Activated gamma-delta T cell (primary cell): ENCODE data around the gene RELA.

Experiments
- DNase-seq: peaks from one replicate; lab custom pipeline; 2025; lab: John Stamatoyannopoulos, UW

Gene RELA

DNA sequence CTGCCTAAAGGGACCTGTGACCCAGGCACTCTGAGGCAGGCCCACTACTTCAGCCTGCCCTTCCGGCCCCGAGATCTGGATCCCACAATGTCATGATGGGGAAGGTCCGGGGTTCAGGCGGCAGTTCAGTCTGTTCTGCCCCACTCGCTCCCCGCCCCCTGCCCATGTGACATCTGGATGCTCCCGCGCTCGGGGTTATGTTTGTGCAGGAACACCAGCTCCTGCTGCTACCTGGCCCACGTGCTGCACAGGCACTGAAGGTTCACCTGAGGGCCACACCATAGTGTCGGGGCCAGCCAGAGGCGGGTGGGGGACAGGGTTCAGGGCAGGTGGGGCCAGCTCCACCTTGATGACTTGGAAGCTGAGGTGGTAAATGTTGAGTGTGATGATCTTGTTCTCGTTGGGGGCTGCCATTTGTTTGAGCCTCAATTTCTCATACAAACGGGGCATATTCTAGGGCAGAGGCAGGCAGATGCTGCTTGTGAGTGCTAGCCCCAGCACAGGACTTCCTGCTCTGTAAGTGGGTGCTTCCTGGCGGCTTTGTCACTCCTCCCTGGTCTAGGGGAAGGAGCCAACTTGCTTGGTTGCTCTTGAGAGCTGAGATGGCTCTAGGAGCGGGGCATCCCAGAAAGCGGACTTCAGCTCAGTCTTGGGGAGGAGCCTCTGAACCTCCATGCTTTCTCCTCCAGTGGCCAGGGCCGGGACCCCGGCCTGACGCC lies 29.2 kb downstream of the RELA start:
- no peak for DNase-seq

DNA sequence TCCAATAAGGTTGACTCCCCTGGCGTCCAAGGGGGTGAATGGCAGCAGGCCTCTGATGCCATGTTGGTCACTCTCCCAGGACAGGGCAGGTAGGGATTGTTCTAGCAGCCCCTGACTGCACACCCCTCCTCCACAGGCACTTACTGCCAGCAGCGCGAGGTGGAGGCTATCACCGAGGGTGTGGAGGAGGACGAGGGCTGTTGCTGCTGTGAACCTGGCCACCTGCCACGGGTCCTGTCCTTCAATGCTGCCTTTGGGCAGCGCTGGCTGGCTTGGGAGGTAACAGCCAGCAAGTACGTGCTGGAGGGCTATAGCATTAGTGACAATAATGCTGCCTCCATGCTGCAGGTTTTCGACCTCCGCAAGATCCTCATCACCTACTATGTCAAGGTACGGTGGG lies 32.5 kb downstream of the RELA start:
- DNase-seq: no peak

DNA sequence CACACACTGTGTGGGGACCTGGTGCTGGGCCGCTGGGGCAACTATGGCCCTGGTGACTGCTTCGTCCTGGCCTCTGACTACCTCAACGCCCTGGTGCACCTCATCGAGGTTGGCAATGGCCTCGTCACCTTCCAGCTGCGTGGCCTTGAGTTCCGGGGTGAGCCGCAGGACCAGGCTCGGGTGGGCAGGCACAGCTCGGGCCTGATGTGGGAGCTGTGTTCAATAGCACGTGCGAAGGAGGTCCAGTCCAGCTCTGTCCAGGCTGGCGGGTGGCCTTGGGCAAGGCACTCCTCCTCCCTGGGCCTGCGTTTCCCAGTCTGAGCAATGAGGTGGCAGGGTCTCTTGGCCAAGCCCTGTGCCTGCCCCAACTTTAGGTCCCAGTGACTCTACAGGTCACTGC lies 33.1 kb downstream of the RELA start:
- no peak for DNase-seq

DNA sequence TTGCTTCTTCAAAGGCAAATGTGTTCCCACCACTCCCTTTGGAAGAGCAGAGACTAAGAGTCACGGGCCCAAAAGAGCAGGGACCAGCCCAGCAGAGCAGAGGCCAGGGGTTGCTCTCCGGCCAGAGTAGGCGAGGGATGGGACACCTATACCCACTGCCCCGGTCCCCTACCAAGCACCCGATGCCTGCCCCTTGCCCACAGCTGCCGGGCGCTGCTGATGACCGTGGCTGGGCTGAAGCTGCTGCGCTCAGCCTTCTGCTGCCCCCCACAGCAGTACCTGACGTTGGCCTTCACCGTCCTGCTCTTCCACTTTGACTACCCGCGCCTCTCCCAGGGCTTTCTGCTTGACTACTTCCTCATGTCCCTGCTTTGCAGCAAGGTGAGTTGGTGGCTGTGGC lies 35.5 kb downstream of the RELA start:
- DNase-seq: no peak

DNA sequence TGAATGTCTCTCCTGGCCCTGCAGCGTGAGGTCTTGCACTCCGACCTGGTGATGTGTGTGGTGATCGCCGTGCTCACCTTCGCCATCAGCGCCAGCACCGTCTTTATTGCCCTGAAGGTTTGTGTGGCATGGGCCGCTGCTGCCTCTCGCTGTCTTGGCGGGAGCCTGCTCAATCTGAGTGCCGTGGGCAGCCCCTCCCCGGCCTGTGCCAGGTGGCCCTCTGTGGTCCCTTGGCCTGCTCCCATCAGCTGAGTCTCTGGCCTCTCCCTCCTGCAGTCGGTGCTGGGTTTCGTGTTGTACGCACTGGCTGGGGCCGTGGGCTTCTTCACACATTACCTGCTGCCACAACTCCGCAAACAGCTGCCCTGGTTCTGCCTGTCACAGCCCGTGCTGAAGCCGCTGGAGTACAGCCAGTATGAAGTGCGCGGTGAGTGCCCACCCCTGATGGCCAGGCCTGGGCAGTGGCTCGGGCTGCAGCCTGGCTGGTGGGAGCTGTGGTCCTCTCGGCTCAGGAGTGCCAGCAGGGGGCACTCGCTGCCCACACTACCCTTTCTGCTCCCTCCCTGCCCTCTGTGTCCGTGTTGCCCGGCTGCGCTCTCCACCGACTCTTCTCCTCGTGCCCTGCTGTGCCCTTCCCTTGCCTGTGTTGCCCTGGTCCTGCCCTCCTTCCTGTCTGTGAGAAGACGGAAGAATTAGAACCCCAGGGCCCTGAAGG lies 36.9 kb downstream of the RELA start:
- peak; percentile 36 for DNase-seq

DNA sequence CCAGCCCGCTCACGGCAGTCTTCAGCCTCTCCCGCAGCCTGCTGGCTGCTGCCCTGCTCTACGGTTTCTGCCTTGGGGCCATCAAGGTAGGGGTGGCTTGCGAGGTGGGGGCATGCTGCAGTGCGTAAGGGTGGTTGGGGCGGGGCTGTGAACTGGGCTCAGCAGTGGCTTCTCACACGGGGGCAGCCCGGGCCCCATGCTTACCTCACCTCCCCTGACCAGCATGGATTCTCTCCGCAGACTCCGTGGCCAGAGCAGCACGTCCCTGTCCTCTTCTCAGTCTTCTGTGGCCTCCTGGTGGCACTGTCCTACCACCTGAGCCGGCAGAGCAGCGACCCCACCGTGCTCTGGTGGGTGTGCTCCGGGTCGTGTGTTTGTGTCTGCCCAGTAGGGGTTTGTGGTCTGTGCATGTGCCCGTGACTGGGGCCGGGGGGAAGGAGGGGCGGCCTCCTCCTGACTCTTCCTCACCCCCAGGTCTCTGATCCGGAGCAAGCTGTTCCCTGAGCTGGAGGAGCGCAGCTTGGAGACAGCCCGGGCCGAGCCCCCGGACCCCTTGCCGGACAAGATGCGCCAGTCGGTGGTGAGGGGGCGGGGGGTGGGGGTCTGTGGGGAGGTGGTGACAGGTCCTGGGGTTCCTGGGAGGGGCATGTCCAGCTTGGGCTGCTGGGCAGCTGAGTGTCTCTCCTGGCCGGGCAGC lies 37.6 kb downstream of the RELA start:
- no peak for DNase-seq

DNA sequence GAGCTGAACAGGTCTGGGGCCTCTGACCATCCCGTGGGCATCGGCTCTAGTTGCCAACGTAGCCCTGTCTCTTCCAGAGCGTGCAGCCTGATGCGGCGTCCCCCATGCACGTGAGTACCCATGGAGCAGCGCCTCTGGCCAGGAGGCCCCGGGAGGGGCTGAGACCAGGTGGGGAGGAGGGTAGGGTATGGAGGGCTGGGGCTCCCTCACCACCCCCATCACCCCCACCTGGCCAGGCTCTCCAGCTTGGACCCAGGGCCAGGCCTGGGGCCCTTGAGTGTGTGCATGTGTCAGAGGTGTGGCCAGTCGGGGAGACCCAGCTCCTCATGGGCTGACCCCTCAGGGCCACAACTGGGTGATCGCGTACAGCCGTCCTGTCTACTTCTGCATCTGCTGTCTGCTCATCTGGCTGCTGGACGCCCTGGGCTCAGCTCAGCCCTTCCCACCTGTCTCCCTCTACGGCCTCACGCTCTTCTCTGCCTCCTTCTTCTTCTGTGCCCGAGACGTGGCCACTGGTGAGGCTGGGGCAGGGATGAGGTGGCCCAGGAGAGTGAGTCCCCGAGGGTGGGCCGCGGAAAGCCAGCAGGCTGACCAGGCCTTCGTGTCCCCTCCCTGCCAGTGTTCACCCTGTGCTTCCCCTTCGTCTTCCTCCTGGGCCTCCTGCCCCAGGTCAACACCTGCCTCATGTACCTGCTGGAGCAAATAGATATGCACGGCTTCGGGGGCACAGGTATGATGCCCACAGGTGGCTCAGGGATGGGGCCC lies 38.7 kb downstream of the RELA start:
- no peak for DNase-seq

DNA sequence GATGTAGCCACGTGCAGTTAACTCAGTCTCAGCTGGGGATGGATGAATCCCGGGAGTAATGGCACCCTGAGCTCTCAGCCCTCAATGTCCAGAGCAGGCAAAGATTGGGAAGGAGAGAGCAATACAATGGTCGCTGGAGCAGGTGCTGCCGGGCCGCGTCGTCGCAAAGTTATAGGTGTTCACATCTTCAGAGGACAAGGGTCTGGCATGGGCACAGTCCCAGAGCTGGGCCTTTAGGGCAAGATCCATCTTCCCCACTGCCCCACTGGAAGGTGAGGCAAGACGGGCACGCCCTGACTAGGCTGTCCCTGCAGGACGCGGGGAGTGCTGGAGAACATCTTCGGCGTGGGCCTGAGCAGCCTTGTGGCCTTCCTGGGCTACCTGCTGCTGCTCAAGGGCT lies 39.5 kb downstream of the RELA start:
- DNase-seq: no peak

DNA sequence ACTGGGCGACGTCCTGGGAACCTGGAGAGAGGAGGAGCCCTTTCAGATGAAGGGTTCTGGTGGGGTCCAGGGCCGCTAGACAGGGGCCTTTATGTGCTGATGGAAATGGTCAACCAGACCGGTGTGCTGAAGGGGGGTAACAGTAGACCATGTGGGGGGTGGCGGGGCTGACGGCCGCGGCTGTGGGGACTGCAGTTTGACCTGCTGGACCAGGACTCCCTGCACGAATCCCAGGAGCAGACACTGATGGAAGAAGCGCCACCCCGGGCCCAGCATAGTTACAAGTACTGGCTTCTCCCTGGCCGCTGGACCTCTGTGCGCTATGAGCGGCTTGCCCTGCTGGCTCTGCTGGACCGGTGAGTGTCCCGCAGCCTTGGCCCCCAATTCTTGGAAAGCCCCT lies 40.7 kb downstream of the RELA start:
- no peak for DNase-seq

DNA sequence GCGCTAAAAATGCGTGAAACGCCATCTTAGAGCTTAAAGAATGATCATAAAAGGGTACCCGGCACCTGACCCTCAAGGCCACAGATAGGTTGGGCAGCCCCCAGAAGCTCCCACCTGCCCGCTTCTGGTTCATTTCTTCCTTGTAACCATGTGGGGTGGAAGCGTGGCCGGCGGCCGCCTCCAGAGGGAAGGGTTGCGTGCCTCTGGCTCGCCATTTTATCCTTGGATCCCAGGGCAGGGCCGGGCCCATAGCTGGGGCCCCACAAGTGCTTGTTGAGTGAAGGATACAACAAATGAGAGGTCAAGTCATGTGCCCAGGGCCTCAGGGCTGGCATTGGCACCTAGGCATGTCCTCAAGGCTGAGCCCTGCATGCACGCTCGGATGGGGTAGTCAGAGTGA lies 41.3 kb downstream of the RELA start:
- no peak for DNase-seq

DNA sequence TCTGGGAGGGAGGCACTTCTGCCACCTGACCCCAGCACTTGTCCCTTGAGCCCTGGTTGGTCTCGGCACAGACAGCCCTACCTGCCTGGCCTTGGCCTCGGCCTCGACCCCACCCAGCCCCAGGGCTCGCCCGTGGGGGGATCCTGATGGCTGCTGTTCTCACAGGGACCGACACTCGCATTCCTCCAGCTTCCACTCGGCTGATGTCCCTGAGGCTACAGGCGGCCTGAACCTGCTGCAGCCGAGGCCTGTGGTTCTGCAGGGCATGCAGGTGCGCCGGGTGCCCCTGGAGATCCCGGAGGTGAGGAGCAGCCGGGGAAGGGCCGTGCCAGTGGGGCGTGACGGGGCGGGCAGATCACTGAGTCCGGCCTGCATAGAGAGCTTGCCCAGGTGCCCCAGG lies 42.0 kb downstream of the RELA start:
- no peak for DNase-seq

DNA sequence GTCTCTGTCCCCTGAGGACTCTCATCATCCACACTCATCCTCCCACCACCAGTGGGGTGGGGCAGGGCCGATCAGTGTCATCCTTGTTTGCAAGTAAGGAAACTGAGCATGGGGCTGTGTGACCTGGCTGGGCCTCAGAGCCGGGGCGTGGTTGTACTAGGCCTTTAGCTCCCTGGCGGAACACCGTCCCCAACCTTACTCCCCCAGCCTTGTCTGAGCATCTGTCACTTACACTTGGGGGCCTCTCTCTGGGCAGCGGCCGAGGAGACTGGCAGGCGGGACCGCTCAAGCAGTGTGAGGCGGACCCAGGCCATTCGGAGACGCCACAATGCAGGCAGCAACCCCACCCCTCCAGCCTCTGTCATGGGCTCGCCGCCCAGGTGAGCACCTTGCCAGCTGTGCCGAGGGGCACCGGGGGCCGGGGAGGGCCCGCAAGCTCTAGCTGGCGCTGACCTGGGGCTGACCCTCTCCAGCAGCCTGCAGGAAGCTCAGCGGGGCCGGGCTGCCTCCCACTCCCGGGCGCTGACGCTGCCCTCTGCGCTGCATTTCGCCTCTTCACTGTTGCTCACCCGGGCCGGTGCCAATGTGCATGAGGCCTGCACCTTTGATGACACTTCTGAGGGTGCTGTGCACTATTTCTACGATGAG lies 43.3 kb downstream of the RELA start:
- DNase-seq: no peak

DNA sequence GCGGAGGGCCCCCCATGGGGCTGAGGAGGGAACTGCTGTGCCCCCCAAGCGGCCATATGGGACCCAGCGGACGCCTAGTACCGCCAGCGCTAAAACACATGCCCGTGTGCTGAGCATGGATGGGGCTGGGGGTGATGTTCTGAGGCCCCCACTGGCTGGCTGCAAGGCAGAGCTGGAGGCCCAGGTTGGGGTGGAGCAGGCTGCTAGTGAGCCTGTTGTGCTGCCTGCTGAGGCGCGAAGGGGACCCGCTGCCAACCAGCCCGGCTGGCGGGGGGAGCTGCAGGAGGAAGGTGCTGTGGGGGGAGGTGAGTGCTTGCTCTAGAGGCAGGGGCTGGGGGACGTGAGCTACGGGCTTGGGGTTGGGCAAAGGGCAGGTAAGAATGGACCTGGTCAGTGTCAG lies 44.0 kb downstream of the RELA start:
- no peak for DNase-seq

DNA sequence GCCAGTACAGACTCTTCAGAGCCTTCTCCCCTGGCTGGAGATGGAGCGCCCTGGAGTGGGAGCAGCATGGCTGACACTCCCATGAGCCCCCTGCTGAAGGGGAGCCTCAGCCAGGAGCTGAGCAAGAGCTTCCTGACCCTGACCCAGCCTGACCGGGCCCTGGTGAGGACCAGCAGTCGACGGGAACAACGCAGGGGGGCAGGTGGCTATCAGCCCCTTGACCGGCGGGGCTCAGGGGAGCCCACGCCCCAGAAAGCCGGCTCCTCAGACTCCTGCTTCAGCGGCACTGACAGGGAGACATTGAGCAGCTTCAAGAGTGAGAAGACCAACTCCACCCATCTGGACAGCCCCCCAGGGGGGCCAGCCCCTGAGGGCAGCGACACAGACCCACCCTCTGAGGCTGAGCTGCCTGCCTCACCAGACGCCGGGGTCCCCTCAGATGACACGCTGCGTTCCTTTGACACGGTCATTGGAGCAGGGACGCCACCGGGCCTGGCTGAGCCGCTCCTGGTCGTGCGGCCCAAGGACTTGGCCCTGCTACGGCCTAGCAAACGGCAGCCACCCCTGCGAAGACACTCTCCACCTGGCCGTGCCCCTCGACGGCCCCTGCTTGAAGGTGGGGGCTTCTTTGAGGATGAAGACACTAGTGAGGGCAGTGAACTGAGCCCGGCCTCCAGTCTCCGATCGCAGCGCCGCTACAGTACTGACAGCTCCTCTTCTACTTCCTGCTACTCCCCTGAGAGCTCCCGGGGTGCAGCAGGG lies 44.5 kb downstream of the RELA start:
- DNase-seq: no peak

DNA sequence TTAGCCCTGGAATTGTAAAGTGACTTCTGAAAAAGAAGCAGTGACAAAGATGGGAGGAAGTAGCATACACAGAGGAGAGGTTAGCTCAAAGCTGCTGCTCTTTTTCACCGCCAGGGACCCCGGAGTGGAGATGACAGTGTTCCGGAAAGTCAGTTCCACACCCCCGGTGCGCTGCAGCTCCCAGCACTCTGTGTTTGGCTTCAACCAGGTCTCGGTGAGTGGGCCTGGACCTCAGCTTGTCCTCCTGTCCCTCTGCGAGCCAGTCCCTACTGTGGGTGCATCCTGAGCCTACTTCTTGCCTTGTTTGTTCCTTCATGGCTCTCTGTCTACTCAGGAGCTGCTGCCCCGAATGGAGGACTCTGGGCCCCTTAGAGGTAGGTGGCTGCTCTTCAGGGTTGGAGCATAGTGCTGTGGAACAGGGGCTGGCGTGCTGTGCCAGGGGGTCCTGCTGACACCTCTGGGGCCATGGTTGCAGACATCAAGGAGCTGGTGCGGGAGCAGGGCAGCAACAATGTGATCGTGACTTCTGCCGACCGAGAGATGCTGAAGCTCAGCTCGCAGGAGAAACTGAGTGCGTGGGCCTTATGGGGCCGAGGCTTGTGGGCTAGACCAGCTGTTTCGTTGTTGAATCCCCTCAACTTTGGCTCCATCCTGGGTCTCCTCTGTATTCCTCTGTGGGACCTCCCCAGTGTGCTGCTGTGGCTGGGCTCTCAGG lies 45.4 kb downstream of the RELA start:
- no peak for DNase-seq

DNA sequence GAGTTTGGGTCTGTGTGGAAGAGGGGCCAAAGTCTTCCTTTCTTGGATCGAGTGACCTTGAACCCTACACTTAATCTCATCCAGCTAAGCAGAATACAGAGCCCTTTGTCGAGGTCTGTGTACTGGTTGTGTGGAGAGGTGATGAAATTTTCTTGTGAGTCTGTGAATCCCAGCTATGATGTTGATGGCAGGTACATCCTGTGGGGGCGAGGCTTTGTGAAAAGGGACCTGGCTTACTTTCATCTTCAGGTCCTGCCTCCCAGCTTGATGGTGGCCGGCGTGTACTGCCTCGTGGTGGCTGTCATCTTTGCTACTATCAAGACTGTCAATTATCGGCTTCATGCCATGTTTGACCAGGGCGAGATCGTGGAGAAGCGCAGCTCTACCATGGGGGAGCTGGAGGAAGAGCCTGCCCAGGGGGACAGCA lies 46.1 kb downstream of the RELA start:
- DNase-seq: no peak

DNA sequence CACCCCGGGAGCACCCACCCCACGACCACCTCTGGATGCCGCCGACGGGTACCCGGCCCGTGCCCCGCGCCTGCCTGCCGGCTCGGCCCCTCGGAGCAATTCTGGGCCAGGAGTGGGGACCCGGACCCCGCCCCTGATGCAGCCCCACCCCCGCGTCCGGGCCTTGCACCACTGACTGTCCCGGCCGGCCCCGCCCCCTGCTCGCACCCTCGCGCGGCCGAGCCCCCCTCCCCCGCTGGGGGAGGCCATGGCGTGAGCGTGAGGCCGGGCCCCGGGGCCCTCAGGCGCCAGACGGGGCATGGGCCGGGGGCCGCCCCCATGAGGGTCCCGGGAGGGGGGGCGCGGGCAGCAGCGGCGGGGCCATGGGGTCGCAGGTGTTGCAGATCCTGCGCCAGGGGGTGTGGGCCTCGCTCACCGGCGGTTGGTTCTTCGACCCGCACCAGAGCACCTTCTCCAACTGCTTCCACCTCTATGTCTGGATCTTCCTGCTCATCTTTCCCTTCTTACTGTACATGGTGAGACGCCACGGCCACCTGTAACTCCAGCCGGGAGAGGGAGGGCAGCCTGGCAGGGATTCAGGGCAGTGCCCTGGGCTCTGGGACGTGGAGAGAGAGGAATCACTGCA lies 46.7 kb downstream of the RELA start:
- DNase-seq: peak; percentile 58

DNA sequence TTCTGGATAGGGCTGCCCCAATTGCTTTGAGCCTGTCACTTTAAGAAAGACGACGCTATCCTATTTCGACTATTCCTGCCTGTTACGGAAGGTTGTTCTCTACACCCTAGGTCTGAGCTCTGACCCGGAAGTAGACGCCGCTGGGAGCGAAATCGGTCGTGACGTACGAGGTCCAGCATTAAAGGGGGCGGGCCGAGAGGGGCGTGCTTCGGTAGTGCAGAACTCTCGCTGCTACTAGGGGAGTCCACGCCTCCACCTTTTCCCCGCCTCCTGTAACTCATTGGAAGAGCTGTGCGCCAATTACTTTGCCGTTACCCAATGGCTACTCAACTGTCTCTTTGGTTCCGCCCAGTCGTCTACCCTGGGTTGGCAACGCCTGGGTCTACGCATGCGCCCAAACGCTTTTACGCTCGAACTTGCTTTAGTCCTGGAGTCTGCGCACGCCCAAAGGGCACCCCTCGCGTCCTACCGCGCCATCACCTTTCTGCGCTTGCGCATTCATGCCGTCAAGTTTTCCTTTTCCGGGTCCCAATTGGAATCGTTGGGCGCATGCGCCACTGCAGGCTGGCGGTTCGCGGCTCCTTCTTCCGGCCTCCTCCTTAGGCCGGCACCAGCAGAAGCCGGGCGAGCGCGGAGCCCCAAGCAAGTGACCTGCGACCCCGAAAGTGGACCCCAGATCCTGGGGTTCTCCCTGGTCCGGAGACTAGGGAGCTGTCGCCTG lies 47.3 kb downstream of the RELA start, which contains the start of gene PCNX3:
TSS of gene PCNX3 (plus strand) at position 548 of the 721 bp plus-strand sequence. CDS start 536 bp downstream, outside the sequence.
- peak; percentile 89 for DNase-seq
